Measurements from ENCODE around the gene ITLN1. TPM values are rescaled to one million over a fixed set of nuclear protein-coding genes. Genes with fewer than 3 reads are reported as not detected.
A peak's percentile ranks its signal among the peaks of the same experiment; 100 is the strongest.

Gene ITLN1
- total and polyA plus RNA-seq, 12 donors, result 0.41 to 4.1 (median 2.4) TPM; not detected in 7

DNA sequence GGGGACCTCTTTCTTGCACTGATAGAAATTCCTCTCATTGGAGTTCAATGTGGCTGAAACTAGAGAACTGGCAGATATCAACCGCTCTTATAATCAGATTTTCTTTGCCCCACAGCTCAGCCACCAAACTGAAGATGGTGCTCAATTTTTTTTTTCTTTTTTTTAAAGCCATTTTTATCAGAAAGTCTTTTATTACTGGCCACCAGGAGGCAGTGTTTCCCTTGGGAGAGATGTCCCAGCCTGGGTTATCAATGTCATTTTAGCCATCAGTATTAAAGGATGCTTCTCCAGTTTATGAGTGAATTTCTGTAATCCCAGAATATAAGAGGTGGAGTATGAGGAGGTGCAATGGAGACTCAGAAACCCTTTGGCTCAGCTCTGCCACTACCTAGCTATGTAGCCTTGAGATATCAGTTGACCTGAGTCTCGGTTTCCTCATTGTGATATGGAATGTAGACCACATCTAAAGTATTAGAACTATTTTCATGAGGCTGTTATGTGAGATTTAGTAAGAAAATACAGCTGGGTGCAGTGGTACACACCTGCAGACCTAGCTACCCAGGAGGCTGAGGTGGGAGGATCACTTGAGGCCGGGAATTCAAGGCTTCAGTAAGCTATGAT lies 49.9 kb downstream of the ITLN1 start:
- Histone ChIP-seq H3K4me3 (no peak overlapping the region), H3K27ac (no peak overlapping the region), H3K27me3 (no peaks in the 10 kb centered on the region), H3K36me3 (replicated peaks in 1 of 2) (no peaks in the 10 kb centered on the region), H3K9me3 (replicated peaks in 1 of 3) (no peaks in the 10 kb centered on the region), H3K4me1 (replicated peaks in 1 of 2) (no peaks in the 10 kb centered on the region)
- WGBS, 4 donors, result 81 to 89% (median 84%) methylated on average over 3 of the region's 3 CpGs
- DNase-seq, result peak in 4 of 7 donors; percentile 23 to 41 (median 32)
- intact Hi-C loops (cut with DNase I), result loop anchor here (5.0 kb wide), 1 partner anchor 117 kb away; the partner anchor contains the start of gene ITLN2 (in 2 of the 2)
- TF ChIP-seq CTCF (IDR thresholded peaks at IDR 0.05), result peak; percentile 50 to 82 (median 59)
- TF ChIP-seq POLR2A (IDR thresholded peaks at IDR 0.05), result no peak

DNA sequence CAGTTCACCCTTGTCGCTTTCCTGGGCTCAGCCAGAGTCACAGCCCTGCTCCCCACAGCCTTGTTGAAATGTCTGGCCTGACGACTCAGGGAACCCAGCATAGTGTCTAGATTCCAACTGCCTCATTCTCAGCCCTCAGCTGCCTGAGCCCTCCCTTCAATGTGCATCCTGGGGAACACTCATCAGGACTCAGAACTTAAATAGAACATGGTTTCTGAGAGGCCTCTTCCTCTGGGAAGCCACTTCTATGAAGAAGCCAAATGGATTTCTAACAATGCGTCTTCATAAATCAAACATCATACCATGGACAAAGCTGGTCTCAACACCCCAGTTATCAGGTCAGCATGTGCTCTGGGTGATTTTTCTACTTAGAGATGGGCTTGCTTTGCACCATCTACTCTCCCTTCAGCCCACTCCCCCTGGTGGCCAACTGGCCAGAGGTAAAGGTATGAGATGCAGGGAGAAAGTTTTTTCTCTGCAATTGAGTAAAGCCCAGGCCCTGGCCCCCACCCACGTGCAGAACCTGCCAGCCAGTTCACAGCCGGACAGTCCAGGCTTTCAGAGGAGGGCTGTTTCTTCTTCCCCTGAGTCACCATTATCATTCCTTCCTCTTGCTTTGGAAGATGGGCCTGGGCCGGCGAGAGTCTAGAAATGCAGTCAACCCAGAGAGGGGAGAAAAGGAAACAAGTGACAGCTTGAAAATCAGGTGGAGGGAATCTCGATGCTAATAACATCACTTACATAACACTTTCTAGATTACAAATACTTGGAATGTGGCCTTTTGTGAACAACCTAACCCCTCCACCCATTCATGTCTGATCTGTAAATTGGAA lies 54.4 kb downstream of the ITLN1 start:
- H3K27ac ChIP-seq, result no peak overlapping the region
- WGBS, 4 donors, result 61 to 69% (median 66%) methylated on average over 8 of the region's 8 CpGs
- no peaks in the 10 kb centered on the region for H3K27me3 ChIP-seq
- no peaks in the 10 kb centered on the region for H3K9me3 ChIP-seq (replicated peaks in 1 of 3)
- intact Hi-C loops (cut with DNase I), result loop anchor here in 1 of 2 donors (5.0 kb wide), 1 partner anchor 122 kb away; the partner anchor contains the start of gene ITLN2
- H3K36me3 ChIP-seq (replicated peaks in 1 of 2), result no peaks in the 10 kb centered on the region
- H3K4me1 ChIP-seq (replicated peaks in 1 of 2), result no peaks in the 10 kb centered on the region
- DNase-seq, result peak in 6 of 7 donors; percentile 32 to 67 (median 50)
- no peak for TF ChIP-seq POLR2A (IDR thresholded peaks at IDR 0.05)
- TF ChIP-seq CTCF (IDR thresholded peaks at IDR 0.05), result peak; percentile 30 to 52 (median 46)
- no peak overlapping the region for H3K4me3 ChIP-seq

DNA sequence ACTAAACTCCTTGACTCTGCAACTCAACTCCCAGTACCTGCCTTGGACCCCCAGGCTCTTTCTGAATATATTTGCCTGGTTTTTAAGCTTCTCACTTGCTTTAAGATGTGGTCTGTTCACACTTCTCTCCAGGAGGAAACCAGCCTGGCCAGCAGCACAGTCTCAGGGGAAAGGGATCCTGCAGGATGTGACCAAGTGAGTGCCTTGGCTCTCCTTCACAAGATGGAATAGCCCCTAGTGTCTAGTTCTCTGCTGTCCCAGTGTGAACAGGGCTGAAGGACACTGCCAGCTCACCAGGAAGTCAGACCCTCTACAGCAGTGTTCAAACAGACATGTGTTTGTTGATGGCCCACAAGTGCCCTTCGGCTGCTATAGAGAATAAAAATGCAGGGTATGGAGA lies 55.2 kb downstream of the ITLN1 start:
- DNase-seq, result no peak
- Histone ChIP-seq H3K27ac (no peak overlapping the region), H3K36me3 (replicated peaks in 1 of 2) (no peaks in the 10 kb centered on the region), H3K4me3 (no peak overlapping the region), H3K9me3 (replicated peaks in 1 of 3) (no peaks in the 10 kb centered on the region), H3K4me1 (replicated peaks in 1 of 2) (no peaks in the 10 kb centered on the region), H3K27me3 (no peaks in the 10 kb centered on the region)
- no peak for TF ChIP-seq CTCF (IDR thresholded peaks at IDR 0.05)
- TF ChIP-seq POLR2A (IDR thresholded peaks at IDR 0.05), result no peak
- intact Hi-C loops (cut with DNase I), result loop anchor here in 1 of 2 donors (5.0 kb wide), 1 partner anchor 123 kb away; the partner anchor contains the start of gene ITLN2
- 81 to 93% (median 88%) methylated on average over 1 of the region's 1 CpG for WGBS, 4 donors

DNA sequence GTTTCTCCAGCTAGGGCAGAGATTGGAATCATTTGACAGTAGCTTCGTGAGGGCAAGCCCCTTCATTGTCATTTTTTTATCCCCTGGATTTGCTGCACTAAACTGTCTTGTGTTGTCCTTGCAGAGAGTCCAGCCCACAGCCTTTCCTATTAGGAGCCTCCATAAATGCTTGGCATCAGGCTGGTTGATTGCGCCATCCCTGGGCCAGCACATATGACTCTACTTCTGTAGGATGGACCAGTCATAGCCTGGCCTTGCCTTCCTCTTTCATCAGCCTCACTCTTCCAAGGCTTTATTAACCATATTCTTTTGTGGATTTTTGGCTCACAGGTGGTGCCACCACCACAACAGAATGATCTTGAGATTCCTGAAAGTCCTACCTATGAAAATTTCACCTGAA lies 57.6 kb downstream of the ITLN1 start:
- intact Hi-C loops (cut with DNase I), result no loop called here
- no peak for TF ChIP-seq CTCF (IDR thresholded peaks at IDR 0.05)
- no peak for TF ChIP-seq POLR2A (IDR thresholded peaks at IDR 0.05)
- H3K4me1 ChIP-seq (replicated peaks in 1 of 2), result no peaks in the 10 kb centered on the region
- H3K9me3 ChIP-seq (replicated peaks in 1 of 3), result no peaks in the 10 kb centered on the region
- DNase-seq, result peak in 2 of 7 donors; percentile 25 to 44
- no peak overlapping the region for H3K27ac ChIP-seq
- H3K27me3 ChIP-seq, result no peaks in the 10 kb centered on the region
- H3K36me3 ChIP-seq (replicated peaks in 1 of 2), result no peaks in the 10 kb centered on the region
- no peak overlapping the region for H3K4me3 ChIP-seq
- 84 to 95% (median 85%) methylated on average over 2 of the region's 2 CpGs for WGBS, 4 donors
